Measurements from ENCODE around the gene UBE2E3. TPM values are rescaled to one million over a fixed set of nuclear protein-coding genes. Genes with fewer than 3 reads are reported as not detected.

Gene UBE2E3
- total and polyA plus RNA-seq, 2 of the 13 experiments (the other 11 are each of a cell fraction or from before 2014, with no cell fraction given): 45.7 to 92.6 TPM

DNA sequence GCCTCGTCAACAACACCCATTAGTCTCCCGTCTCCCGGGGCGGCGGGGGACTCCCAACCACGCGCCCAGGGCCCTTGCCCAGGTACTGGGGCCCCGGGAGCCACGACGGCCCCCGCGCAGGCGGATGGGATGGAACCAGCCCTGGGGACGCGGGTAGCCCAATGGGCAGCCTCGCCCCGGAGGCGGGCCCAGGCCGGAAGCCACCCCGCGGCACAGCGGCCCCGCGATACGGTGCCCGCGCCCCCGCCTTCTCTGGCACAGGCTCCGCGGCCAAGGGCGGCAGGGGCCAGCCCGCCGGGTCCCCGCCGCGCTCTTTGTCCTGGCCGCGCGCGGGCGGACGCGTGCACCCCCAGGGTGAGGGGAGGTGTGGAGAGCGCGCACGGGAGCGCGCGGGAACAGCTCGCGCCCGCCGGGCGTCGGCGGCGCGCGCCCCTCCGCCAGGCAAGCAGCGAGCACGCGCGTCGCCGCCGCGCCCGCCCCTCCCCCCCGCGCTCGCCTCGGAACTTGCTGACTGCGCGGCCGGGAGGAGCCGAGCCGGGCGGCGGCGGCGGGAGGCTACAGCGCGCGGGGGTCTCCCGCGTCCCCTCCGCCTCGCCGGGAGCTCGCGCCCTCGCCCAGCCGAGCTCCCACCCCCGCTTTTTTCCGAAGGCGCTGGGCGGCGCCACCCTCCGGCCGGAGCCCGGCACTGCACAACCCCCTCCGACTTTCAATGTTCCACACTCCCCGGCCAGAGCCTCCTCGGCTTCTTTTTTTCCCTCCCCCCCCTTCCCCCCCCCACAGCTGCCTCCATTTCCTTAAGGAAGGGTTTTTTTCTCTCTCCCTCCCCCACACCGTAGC is at the start of gene UBE2E3 (continued):
- TF ChIP-seq, protein P1, sequence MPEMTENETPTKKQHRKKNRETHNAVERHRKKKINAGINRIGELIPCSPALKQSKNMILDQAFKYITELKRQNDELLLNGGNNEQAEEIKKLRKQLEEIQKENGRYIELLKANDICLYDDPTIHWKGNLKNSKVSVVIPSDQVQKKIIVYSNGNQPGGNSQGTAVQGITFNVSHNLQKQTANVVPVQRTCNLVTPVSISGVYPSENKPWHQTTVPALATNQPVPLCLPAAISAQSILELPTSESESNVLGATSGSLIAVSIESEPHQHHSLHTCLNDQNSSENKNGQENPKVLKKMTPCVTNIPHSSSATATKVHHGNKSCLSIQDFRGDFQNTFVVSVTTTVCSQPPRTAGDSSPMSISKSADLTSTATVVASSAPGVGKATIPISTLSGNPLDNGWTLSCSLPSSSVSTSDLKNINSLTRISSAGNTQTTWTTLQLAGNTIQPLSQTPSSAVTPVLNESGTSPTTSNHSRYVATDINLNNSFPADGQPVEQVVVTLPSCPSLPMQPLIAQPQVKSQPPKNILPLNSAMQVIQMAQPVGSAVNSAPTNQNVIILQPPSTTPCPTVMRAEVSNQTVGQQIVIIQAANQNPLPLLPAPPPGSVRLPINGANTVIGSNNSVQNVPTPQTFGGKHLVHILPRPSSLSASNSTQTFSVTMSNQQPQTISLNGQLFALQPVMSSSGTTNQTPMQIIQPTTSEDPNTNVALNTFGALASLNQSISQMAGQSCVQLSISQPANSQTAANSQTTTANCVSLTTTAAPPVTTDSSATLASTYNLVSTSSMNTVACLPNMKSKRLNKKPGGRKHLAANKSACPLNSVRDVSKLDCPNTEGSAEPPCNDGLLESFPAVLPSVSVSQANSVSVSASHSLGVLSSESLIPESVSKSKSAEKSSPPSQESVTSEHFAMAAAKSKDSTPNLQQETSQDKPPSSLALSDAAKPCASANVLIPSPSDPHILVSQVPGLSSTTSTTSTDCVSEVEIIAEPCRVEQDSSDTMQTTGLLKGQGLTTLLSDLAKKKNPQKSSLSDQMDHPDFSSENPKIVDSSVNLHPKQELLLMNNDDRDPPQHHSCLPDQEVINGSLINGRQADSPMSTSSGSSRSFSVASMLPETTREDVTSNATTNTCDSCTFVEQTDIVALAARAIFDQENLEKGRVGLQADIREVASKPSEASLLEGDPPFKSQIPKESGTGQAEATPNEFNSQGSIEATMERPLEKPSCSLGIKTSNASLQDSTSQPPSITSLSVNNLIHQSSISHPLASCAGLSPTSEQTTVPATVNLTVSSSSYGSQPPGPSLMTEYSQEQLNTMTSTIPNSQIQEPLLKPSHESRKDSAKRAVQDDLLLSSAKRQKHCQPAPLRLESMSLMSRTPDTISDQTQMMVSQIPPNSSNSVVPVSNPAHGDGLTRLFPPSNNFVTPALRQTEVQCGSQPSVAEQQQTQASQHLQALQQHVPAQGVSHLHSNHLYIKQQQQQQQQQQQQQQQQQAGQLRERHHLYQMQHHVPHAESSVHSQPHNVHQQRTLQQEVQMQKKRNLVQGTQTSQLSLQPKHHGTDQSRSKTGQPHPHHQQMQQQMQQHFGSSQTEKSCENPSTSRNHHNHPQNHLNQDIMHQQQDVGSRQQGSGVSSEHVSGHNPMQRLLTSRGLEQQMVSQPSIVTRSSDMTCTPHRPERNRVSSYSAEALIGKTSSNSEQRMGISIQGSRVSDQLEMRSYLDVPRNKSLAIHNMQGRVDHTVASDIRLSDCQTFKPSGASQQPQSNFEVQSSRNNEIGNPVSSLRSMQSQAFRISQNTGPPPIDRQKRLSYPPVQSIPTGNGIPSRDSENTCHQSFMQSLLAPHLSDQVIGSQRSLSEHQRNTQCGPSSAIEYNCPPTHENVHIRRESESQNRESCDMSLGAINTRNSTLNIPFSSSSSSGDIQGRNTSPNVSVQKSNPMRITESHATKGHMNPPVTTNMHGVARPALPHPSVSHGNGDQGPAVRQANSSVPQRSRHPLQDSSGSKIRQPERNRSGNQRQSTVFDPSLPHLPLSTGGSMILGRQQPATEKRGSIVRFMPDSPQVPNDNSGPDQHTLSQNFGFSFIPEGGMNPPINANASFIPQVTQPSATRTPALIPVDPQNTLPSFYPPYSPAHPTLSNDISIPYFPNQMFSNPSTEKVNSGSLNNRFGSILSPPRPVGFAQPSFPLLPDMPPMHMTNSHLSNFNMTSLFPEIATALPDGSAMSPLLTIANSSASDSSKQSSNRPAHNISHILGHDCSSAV (CRISPR knock-in tag; IDR thresholded peaks at IDR 0.05; ENCODE audit: borderline replicate concordance): no peak
- TF ChIP-seq GTF2F1 (IDR thresholded peaks at IDR 0.05; ENCODE audit: low read length) (no peak), ZBTB20 (CRISPR knock-in tag; IDR thresholded peaks at IDR 0.05; ENCODE audit: borderline replicate concordance, low read depth) (0 out of 2 replicates have a peak, but pooled peaks have one; percentile 24), ZNF20 (CRISPR knock-in tag; IDR thresholded peaks at IDR 0.05) (no peak), ZNF441 (CRISPR knock-in tag; IDR thresholded peaks at IDR 0.05; ENCODE audit: borderline replicate concordance) (peak; percentile 26; the same call in 1 of the 2 replicates), ZNF160 (CRISPR knock-in tag; IDR thresholded peaks at IDR 0.05) (peak; percentile 70; the same call in 1 of the 2 replicates), GABPB1 (CRISPR knock-in tag; IDR thresholded peaks at IDR 0.05) (peak; percentile 87), ZNF83 (CRISPR knock-in tag; IDR thresholded peaks at IDR 0.05; ENCODE audit: borderline replicate concordance) (no peak), RXRA (CRISPR knock-in tag; IDR thresholded peaks at IDR 0.05) (peak; percentile 56; the same call in 1 of the 2 replicates), ZNF713 (CRISPR knock-in tag; IDR thresholded peaks at IDR 0.05) (no peak), BRCA1 (CRISPR knock-in tag; IDR thresholded peaks at IDR 0.05) (no peak), LCORL (IDR thresholded peaks at IDR 0.05) (no peak), LCORL (CRISPR knock-in tag; IDR thresholded peaks at IDR 0.05) (no peak; the same call in 1 of the 2 replicates), ONECUT2 (CRISPR knock-in tag; IDR thresholded peaks at IDR 0.05) (no peak), RFXANK (CRISPR knock-in tag; IDR thresholded peaks at IDR 0.05) (no peak), SETDB1 (CRISPR knock-in tag; IDR thresholded peaks at IDR 0.05; ENCODE audit: borderline replicate concordance) (no peak)
- TF ChIP-seq, protein P2, sequence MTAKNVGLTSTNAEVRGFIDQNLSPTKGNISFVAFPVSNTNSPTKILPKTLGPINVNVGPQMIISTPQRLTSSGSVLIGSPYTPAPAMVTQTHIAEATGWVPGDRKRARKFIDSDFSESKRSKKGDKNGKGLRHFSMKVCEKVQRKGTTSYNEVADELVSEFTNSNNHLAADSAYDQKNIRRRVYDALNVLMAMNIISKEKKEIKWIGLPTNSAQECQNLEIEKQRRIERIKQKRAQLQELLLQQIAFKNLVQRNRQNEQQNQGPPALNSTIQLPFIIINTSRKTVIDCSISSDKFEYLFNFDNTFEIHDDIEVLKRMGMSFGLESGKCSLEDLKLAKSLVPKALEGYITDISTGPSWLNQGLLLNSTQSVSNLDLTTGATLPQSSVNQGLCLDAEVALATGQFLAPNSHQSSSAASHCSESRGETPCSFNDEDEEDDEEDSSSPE (CRISPR knock-in tag; IDR thresholded peaks at IDR 0.05): peak; percentile 63
- TF ChIP-seq, protein P3, sequence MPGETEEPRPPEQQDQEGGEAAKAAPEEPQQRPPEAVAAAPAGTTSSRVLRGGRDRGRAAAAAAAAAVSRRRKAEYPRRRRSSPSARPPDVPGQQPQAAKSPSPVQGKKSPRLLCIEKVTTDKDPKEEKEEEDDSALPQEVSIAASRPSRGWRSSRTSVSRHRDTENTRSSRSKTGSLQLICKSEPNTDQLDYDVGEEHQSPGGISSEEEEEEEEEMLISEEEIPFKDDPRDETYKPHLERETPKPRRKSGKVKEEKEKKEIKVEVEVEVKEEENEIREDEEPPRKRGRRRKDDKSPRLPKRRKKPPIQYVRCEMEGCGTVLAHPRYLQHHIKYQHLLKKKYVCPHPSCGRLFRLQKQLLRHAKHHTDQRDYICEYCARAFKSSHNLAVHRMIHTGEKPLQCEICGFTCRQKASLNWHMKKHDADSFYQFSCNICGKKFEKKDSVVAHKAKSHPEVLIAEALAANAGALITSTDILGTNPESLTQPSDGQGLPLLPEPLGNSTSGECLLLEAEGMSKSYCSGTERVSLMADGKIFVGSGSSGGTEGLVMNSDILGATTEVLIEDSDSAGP (CRISPR knock-in tag; IDR thresholded peaks at IDR 0.05; ENCODE audit: borderline replicate concordance): peak; percentile 47; the same call in 1 of the 2 replicates
